GM12878 (cell line): ENCODE measurements around the gene NLRC5. TPM values are rescaled to one million over a fixed set of nuclear protein-coding genes. Genes with fewer than 3 reads are reported as not detected.

Source experiments
- BCL11A ChIP-seq: IDR thresholded peaks from 2 replicates; pipeline ENCODE4 v1.6.1; 2011; ENCODE audit warnings: low read depth, low read length
- CEBPB ChIP-seq, 2 experiments: fragments of 150-350 bp in 1 of 2; IDR thresholded peaks; 2 replicates each; pipeline ENCODE4 v1.6.1; 2012 to 2014; ENCODE audit warnings: low read depth in 2 of 2, low read length in 2 of 2, borderline replicate concordance in 1 of 2, inconsistent platforms in 1 of 2
- GATAD2B ChIP-seq: fragments of 450-650 bp; conservative IDR thresholded peaks from 2 replicates; pipeline ENCODE4 v1.6.1; 2017; ENCODE audit warnings: low read depth, mild to moderate bottlenecking, moderate library complexity
- MYB ChIP-seq: fragments of 150-350 bp; IDR thresholded peaks from 2 replicates; pipeline ENCODE4 v1.6.1; 2014; ENCODE audit warnings: mild to moderate bottlenecking, low read depth, low read length, borderline replicate concordance
- NFXL1 ChIP-seq: fragments of 450-650 bp; IDR thresholded peaks from 2 replicates; pipeline ENCODE4 v1.6.1; 2017; ENCODE audit warnings: antibody characterized with exemption, mild to moderate bottlenecking, borderline replicate concordance
- NR2C2 ChIP-seq: IDR thresholded peaks from 2 replicates; pipeline ENCODE4 v1.6.1; 2011; ENCODE audit warnings: borderline replicate concordance, low read depth; ENCODE audit not compliant: control insufficient read depth, insufficient read length
- NR2F1 ChIP-seq: fragments of 450-650 bp; conservative IDR thresholded peaks from 2 replicates; pipeline ENCODE4 v1.6.1; 2017; ENCODE audit warnings: mild to moderate bottlenecking
- PRDM15 ChIP-seq: fragments of 450-650 bp; formaldehyde crosslinking; IDR thresholded peaks from 2 replicates; pipeline ENCODE4 v1.4.0; 2020; ENCODE audit warnings: mild to moderate bottlenecking, moderate library complexity
- RBBP5 ChIP-seq: fragments of 200-600 bp; sonication (generic); conservative IDR thresholded peaks from 2 replicates; pipeline ENCODE4 v1.6.1; 2016
- polyA plus RNA-seq, 11 experiments: library from polyadenylated mRNA; depleted of rRNA in 4 of 11; unstranded in 6 of 11; stranded (reverse) in 5 of 11; fragments of >200 nt; fragmentation: Nextera tagmentation in 4 of 11; fragmentation: Illumina TruSeq in 1 of 11; extraction: Ambion mirVana in 4 of 11; extraction: Trizol in 1 of 11; gene quantifications; 1 replicate in 1 of 11; 2 replicates in 10 of 11; pipeline versions ENCODE4 v1.2.1 to v1.2.3, GENCODE V29; 2011 to 2016; ENCODE audit warnings: inconsistent platforms in 2 of 11, missing spikeins in 2 of 11, low read depth in 1 of 11
- total RNA-seq, 4 experiments: library from RNA; depleted of rRNA in 3 of 4; stranded (reverse); fragments of >200 nt in 3 of 4; fragmentation: Illumina TruSeq in 1 of 4; extraction: Trizol in 1 of 4; gene quantifications; 2 replicates each; pipeline versions ENCODE4 v1.2.1 to v1.2.3, GENCODE V29; 2013 to 2021
- TF ChIP-seq, protein P1 (sequence below): IDR thresholded peaks from 2 replicates; pipeline ENCODE4 v1.6.1; 2012; ENCODE audit warnings: improper control_type of control experiment, low read depth, low read length; ENCODE audit not compliant: insufficient replicate concordance

The NLRC5 gene
- total and polyA plus RNA-seq, 10 of the 15 experiments (the other 5 are each of a cell fraction or from before 2014, with no cell fraction given): 13.1 to 105 (median 57.3) TPM

DNA sequence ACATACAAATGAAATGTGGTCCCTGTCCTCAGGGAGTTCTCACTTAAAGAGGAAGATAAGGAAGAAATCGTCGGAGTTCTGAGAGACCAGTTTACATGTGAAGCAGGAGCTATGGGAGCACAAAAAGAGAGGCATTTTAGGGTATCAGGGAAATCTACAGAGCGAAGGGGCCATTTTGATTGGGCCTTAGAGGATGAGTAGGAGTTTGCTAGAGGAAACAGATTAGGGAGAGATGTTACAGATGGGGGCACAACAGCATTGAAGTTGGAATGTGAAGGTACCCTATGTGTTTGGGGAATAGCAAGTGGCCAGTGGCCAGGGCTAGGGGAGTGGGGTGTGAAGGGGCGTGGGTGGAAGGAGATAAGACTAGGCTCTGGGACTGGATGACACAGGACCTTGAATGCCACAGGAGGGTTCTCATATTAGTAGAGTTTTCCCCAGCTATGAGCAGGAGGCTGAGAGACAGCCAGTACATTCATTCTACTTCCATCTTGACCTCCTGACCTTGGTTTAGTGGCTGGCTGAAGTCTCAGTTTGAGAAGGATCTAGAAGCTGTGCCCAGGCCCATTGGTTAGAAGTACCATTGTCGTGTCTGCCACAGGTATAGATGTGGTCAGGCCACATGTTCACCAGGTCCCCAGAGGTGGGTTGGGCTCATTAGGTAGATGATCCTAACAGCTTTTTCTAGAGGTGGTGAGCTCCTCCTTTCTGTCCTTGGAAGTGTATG, 137.8 kb downstream of the NLRC5 start (continued):
- TF ChIP-seq NR2C2 (no peak), MYB (no peak), NFXL1 (no peak), NR2F1 (peak; percentile 90), BCL11A (0 out of 2 replicates have a peak, but pooled peaks have one; percentile 42), CEBPB (IDR thresholded peaks at IDR 0.05; ENCODE audit: borderline replicate concordance in 1 of 2, low read depth in 2 of 2, low read length in 2 of 2) (no peak), PRDM15 (CRISPR knock-in tag) (no peak), RBBP5 (no peak), GATAD2B (0 out of 2 replicates have a peak, but pooled peaks have one; percentile 35)
- TF ChIP-seq, protein P1, sequence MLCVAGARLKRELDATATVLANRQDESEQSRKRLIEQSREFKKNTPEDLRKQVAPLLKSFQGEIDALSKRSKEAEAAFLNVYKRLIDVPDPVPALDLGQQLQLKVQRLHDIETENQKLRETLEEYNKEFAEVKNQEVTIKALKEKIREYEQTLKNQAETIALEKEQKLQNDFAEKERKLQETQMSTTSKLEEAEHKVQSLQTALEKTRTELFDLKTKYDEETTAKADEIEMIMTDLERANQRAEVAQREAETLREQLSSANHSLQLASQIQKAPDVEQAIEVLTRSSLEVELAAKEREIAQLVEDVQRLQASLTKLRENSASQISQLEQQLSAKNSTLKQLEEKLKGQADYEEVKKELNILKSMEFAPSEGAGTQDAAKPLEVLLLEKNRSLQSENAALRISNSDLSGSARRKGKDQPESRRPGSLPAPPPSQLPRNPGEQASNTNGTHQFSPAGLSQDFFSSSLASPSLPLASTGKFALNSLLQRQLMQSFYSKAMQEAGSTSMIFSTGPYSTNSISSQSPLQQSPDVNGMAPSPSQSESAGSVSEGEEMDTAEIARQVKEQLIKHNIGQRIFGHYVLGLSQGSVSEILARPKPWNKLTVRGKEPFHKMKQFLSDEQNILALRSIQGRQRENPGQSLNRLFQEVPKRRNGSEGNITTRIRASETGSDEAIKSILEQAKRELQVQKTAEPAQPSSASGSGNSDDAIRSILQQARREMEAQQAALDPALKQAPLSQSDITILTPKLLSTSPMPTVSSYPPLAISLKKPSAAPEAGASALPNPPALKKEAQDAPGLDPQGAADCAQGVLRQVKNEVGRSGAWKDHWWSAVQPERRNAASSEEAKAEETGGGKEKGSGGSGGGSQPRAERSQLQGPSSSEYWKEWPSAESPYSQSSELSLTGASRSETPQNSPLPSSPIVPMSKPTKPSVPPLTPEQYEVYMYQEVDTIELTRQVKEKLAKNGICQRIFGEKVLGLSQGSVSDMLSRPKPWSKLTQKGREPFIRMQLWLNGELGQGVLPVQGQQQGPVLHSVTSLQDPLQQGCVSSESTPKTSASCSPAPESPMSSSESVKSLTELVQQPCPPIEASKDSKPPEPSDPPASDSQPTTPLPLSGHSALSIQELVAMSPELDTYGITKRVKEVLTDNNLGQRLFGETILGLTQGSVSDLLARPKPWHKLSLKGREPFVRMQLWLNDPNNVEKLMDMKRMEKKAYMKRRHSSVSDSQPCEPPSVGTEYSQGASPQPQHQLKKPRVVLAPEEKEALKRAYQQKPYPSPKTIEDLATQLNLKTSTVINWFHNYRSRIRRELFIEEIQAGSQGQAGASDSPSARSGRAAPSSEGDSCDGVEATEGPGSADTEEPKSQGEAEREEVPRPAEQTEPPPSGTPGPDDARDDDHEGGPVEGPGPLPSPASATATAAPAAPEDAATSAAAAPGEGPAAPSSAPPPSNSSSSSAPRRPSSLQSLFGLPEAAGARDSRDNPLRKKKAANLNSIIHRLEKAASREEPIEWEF: no peak
